ENCODE results near the gene CSMD2.

Gene CSMD2

DNA sequence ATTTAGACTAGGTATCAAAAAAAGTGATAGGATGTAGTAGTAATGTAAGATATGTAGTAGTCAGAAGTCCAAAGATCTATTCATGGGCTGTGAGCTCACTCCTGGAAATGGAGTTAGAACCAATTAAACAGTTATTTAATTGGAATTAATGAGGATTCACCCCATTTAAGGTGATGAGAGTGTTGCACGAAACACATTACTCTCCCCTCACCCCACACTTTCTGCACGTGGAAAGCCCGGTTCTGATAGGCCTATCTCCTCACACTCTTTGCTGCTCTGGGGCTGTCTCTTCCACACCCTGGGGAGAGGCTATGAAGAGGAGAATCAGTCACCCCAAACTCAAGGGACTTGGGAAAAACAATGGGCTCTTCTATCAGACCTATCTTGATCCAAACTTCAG, 174.7 kb downstream of the CSMD2 start:
- Histone ChIP-seq H3F3A (ENCODE audit: insufficient read depth) (no peaks in the 10 kb centered on the region), H4K20me1 (ENCODE audit: low read depth, low read length) (no peaks in the 10 kb centered on the region), H3K9ac (ENCODE audit: low read length) (no peak overlapping the region), H3K9me2 (replicated peaks; ENCODE audit: insufficient read depth, low read length) (no peaks in the 10 kb centered on the region), H3K27me3 (ENCODE audit: low read length) (no peaks in the 10 kb centered on the region), H3K79me2 (ENCODE audit: insufficient read depth, low read length) (no peaks in the 10 kb centered on the region), H3K4me2 (ENCODE audit: low read depth, low read length, poor library complexity, severe bottlenecking) (no peak overlapping the region), H3K4me3 (ENCODE audit: insufficient read depth, low read length, poor library complexity, severe bottlenecking) (no peak overlapping the region), H3K9me3 (ENCODE audit: insufficient read depth, low read length) (no peaks in the 10 kb centered on the region), H2AFZ (ENCODE audit: low read depth, low read length, severe bottlenecking) (no peak overlapping the region), H3K36me3 (ENCODE audit: low read length) (no peaks in the 10 kb centered on the region), H3K27ac (ENCODE audit: low read depth, low read length) (no peak overlapping the region)
- TF ChIP-seq, protein P1, sequence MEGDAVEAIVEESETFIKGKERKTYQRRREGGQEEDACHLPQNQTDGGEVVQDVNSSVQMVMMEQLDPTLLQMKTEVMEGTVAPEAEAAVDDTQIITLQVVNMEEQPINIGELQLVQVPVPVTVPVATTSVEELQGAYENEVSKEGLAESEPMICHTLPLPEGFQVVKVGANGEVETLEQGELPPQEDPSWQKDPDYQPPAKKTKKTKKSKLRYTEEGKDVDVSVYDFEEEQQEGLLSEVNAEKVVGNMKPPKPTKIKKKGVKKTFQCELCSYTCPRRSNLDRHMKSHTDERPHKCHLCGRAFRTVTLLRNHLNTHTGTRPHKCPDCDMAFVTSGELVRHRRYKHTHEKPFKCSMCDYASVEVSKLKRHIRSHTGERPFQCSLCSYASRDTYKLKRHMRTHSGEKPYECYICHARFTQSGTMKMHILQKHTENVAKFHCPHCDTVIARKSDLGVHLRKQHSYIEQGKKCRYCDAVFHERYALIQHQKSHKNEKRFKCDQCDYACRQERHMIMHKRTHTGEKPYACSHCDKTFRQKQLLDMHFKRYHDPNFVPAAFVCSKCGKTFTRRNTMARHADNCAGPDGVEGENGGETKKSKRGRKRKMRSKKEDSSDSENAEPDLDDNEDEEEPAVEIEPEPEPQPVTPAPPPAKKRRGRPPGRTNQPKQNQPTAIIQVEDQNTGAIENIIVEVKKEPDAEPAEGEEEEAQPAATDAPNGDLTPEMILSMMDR (IDR thresholded peaks at IDR 0.05; ENCODE audit: insufficient read depth, low read length, poor library complexity, severe bottlenecking) = no peak
- TF ChIP-seq EZH2phosphoT487 (conservative IDR thresholded peaks at IDR 0.05; ENCODE audit: low read length) = no peak

GRCh38 chr1:33988161-33988560, 176.9 kb downstream of the CSMD2 start:
- no peak overlapping the region for H3K4me2 ChIP-seq (ENCODE audit: low read depth, low read length, poor library complexity, severe bottlenecking)
- no peaks in the 10 kb centered on the region for H3K27me3 ChIP-seq (ENCODE audit: low read length)
- no peak overlapping the region for H3K4me3 ChIP-seq (ENCODE audit: insufficient read depth, low read length, poor library complexity, severe bottlenecking)
- H3K79me2 ChIP-seq (ENCODE audit: insufficient read depth, low read length) = no peaks in the 10 kb centered on the region
- H3K27ac ChIP-seq (ENCODE audit: low read depth, low read length) = no peak overlapping the region
- no peak overlapping the region for H2AFZ ChIP-seq (ENCODE audit: low read depth, low read length, severe bottlenecking)
- H3K9me2 ChIP-seq (replicated peaks; ENCODE audit: insufficient read depth, low read length) = no peaks in the 10 kb centered on the region
- no peaks in the 10 kb centered on the region for H3K36me3 ChIP-seq (ENCODE audit: low read length)
- no peaks in the 10 kb centered on the region for H3K9me3 ChIP-seq (ENCODE audit: insufficient read depth, low read length)
- no peak overlapping the region for H3K9ac ChIP-seq (ENCODE audit: low read length)
- no peak for TF ChIP-seq EZH2phosphoT487 (conservative IDR thresholded peaks at IDR 0.05; ENCODE audit: low read length)
- TF ChIP-seq, protein P1 (IDR thresholded peaks at IDR 0.05; ENCODE audit: insufficient read depth, low read length, poor library complexity, severe bottlenecking) = no peak
- no peaks in the 10 kb centered on the region for H4K20me1 ChIP-seq (ENCODE audit: low read depth, low read length)
- H3F3A ChIP-seq (ENCODE audit: insufficient read depth) = no peaks in the 10 kb centered on the region

GRCh38 chr1:33986390-33987095, 178.5 kb downstream of the CSMD2 start:
- Histone ChIP-seq H3K9me3 (ENCODE audit: insufficient read depth, low read length) (no peaks in the 10 kb centered on the region), H3F3A (ENCODE audit: insufficient read depth) (no peaks in the 10 kb centered on the region), H3K9me2 (replicated peaks; ENCODE audit: insufficient read depth, low read length) (no peaks in the 10 kb centered on the region), H2AFZ (ENCODE audit: low read depth, low read length, severe bottlenecking) (no peak overlapping the region), H3K4me3 (ENCODE audit: insufficient read depth, low read length, poor library complexity, severe bottlenecking) (no peak overlapping the region), H3K9ac (ENCODE audit: low read length) (no peak overlapping the region), H3K4me2 (ENCODE audit: low read depth, low read length, poor library complexity, severe bottlenecking) (no peak overlapping the region), H3K36me3 (ENCODE audit: low read length) (no peaks in the 10 kb centered on the region), H3K27me3 (ENCODE audit: low read length) (no peaks in the 10 kb centered on the region), H3K27ac (ENCODE audit: low read depth, low read length) (no peak overlapping the region), H3K79me2 (ENCODE audit: insufficient read depth, low read length) (no peaks in the 10 kb centered on the region), H4K20me1 (ENCODE audit: low read depth, low read length) (no peaks in the 10 kb centered on the region)
- TF ChIP-seq, protein P1 (IDR thresholded peaks at IDR 0.05; ENCODE audit: insufficient read depth, low read length, poor library complexity, severe bottlenecking) = no peak
- TF ChIP-seq EZH2phosphoT487 (conservative IDR thresholded peaks at IDR 0.05; ENCODE audit: low read length) = no peak
